GM19043 (cell line): ENCODE measurements around the gene CYP2W1.
"Not testable (repeated sequence)": the region's sequence is repeated elsewhere in the genome, so short reads cannot be mapped to it uniquely, and the experiment has no call there.

Experiments
- ATAC-seq: cut with Tn5 transposase; IDR thresholded peaks from one replicate; pipeline ENCODE4 v1.9.1; 2021; ENCODE audit warnings: low read depth; ENCODE audit not compliant: unreplicated experiment

The CYP2W1 gene

GRCh38 chr7:949021-949934 lies 33.7 kb upstream of the CYP2W1 start:
- no peak for ATAC-seq

DNA sequence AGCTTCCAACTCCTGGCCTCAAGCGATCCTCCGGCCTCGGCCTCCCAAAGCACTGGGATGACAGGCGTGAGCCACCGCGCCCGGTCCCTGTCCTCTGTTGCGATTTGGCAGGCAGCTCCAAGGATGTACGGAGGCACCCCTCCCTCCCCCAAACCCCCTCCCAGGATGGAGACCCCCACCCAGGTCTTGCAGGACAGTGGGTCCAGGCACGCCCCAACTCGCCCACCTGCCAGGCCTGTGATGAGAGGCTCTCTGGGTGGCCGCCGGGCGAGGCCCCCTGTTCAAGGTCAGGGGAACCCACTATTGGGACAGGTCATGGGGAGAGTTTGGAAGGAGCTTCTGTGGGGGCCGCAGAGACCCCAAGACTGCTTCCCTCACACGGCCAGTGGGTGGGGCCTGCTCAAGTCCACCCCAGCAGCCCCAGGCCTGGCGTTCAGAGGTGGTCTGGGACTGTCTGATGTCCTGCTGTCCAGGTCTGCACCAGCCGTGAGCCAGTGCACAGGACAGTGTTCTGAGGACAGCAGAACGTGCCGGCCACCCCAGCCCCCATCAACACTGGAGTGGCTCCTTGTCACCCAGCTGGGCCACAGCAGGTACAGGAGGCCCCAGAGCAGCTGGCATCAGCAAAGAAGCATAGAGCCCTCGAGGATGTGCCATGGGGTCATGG lies 31.0 kb upstream of the CYP2W1 start:
- no peak for ATAC-seq

DNA sequence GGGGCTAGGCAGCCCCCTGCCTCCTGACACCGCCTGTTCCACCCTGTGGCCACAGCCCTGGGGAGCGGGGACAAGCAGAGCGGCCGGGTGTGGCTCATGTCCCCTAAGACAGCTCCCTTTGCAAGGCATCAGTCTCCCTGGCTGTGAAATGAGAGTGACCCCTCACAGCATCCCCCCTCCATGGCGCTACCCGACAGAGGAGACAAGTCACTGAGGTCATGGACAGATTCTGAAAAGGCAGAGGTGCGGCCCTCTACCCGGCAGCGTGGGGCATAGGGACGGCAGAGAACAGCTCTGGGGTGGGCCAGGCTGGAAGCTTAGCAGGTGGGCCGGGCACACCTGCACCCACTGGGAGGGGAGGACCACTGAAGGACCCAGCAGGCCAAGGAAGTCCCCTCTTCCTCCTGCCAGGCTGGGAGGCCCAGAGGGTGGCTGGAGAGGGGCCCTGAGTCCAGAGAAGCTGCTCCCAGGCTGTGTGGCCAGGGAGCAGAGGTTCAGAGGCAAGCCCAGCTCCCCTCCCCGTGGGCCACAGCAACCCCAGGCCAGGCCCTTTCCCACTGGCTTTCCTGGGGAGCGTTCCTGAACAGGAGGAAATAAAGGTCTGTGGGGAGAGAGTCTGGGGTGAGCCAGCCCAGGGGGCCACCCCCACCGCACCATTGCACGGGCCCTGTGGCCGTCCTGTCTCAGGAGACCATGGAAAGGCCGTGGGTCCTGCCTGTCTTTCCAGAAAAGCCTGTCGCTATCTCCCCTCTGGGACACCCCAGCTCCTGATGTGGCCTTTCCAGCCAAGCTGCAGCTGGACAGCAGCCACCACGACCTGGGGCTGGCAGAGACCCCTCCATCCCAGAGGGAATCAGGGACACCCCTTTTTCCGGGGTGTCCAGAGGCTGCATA lies 30.2 kb upstream of the CYP2W1 start:
- ATAC-seq, result no peak

DNA sequence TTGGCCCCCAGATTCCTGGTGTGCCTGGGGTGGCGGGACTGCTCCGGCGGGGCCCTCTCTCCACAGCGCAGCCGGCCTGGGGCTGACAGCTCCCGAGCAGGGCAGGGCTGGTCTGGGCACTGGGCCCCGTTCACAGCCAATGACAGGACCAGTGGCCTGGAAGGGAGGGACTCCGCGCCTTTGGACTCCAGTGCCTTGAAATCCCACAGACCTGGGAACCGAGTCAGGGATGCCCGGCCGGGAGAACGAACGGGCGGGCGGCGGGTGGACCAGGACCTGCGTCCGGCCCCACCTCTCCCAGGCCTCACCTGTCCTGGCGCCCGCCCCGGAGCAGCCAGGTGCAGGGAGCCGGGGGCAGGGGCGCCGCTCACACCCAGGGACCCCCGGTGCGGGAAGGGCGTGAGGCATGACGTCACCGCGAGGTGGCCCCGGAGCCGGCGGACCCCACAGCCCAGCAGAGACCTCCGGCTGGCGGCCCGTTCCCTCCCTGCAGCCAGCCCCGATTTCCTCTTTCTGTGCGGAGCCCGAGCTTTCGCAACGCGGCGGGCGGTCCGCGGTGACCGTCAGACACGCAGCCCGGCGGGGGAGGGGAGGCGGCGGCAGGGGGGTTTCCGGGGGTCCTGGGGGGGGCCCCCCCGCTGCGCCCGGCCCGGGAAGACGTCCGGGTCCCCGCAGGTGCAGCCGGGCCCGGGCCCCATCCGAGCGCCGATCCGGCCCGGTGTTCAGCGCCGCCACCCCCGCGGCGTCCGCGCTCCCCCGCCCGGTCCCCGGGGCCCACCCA lies 29.2 kb upstream of the CYP2W1 start:
- no peak for ATAC-seq

DNA sequence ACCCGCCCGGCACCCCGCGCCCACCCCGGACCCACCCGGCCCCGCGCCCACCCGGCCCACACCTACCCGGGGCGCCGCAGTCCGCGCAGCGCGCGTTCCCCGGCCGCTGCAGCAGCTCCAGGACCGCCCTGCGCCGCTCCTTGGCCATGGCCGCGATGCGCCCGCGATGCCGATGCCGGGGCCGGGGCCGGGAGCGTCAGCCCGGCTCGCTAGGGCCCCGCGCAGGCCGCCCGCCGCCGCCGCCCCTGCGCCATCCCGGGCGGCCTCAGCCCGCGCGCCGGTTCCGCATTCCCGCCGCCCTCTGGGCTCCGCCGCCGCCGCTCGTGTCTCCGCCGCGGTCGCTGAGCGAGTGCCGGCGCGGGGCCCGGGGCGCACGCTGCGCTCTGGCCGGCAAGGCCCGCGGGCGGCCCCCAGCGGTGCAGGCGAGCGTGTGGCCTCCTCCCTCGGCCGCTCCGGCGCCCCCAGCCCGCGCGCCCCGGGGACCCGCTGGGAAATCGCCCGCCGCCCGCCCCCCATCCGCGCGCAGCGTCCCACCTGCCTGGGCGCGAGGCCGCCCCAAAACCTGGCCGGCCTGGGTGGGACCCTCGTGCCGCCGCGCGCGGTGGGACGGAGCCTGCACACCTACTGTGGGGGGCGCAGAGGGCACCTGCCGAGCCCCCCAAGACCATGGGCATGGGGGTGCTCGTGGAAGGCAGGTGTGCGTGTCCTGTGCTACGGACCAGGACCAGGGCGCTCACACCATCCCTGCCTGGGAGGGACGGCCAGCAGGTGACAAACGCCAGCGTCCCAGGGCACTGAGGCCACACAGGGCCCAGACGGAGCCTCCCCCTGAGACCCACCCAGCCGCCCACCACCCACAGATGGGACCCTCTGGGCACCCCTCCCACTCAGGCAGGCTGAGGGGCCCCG lies 28.4 kb upstream of the CYP2W1 start, which contains the start of gene ADAP1:
ADAP1 (minus strand) TSS at position 351 of the 909 bp plus-strand sequence; CDS start at position 148, 203 bp downstream.
- ATAC-seq, result no peak

DNA sequence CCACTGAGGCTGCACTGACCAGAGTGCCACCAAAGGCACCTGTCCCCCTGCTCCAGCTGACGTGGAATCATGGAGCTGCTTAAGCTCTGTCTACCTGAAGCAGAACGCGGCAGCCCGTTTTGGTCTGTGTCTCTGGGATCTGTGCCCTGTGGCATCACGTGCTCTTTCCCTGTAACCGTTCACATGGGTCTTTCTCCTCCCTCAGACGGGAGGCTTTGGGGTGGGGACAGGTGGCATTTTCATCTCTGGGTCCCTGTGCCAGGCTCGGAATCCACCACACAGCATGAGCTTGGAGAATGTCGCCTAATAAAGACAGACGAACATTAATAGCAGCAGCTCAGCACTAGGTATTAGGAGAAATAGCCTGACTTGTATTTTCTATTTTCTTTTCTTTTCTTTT lies 26.9 kb upstream of the CYP2W1 start:
- no peak for ATAC-seq

- ATAC-seq, result no peak
Observed at GRCh38 chr7:957418-958220, 25.4 kb upstream of the CYP2W1 start.

DNA sequence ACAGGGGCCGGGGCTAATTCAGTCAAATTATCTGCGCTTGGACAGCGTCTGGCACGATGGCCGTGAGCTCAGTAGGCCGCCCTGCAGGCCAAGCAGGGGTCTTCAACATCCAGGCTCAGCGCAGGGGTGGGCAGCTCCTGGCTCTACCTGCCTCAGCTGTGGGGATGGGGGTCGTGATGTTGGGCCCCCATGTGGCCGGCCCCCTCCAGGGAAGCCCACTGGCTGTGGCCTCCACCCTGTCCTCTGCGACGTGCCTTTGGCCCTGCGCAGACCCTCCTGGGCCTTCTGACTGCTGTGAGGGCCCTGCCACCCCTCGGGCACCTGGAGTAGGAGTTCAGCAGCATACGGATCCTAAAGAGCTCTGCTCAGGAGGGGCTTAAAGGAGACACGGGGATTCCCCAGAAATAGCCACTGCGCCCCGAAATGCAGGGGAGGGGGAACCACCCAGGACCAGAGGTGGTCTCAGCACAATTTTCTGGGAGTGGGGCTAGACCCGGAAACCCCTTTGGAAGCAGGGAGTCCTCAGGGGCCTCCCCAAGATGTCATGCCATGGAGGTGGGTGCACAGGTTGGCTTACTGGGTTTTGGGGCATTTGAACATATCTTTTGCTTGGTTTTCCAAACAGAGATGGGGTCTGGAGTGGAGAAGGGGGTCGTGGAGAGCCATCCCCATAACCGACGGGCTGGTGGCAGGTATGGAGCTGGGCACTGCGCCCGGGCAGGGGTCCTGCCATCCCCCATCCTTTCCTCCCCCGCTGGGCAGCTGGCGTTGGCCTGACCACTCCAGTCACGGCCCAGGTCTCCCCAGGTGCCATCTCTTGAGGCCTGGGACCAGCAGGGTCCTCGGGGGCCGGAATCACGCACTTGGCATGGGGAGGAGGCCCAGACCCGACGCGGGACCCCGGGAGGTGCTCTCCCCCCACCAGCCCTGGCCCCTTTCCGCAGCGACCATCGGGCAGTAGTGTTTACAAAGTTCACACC lies 24.5 kb upstream of the CYP2W1 start:
- ATAC-seq, result no peak

GRCh38 chr7:959271-959670 lies 23.7 kb upstream of the CYP2W1 start:
- ATAC-seq, result no peak

DNA sequence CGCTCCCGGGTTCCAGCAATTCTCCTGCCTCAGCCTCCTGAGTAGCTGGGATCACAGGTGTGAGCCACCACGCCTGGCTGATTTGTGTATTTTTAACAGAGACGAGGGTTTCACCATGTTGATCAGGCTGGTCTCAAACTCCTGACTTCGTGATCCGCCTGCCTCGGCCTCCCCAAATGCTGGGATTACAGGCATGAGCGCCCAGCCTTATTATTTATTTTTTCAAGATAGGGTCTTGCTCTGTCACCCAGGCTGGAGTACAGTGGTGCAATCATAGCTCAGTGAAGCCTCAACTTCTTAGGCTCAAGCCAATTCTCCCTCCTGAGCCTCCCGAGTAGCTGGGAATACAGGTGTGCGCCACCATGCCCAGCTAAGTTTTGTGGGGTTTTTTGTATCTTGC lies 23.2 kb upstream of the CYP2W1 start:
- ATAC-seq, result not testable (repeated sequence)

GRCh38 chr7:960269-960871 lies 22.6 kb upstream of the CYP2W1 start:
- ATAC-seq, result no peak

GRCh38 chr7:960972-961371 lies 22.0 kb upstream of the CYP2W1 start:
- ATAC-seq, result not testable (repeated sequence)

DNA sequence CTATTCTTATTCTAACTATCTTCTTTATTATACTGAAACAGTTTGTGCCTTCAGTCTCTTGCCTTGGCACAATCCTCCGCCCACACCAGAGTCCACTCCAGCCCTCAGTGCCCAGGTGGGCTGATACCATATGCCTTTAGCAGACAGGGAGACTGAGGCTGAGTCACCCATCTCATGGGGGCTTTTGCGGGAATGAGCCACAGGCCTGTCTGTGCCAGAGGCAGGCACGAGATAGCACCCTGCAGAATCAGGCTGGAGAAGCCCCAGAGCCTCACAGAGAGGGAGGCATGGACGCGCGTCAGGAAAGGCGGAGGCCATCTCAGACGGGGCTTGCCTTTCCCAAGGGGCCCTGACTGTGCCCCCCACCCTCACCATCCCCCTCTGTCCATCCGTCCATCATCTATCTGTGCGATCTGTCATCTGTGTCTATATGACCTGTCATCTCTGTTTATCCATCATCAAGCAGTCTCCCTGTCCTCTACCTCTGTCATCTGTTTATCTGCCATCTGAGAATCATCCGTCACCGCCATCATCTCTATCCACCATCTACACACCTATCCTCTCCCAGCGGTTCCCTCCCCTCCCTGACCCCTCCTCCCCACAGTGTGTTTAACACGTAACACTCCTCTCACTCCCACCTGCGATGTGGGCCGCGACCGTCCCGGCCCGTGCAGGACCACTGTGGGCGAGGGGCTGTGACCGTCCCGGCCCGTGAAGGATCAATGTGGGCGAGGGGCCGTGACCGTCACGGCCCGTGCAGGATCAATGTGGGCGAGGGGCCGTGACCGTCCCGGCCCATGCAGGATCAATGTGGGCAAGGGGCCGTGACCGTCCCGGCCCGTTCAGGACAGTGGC lies 21.2 kb upstream of the CYP2W1 start:
- ATAC-seq, result no peak

DNA sequence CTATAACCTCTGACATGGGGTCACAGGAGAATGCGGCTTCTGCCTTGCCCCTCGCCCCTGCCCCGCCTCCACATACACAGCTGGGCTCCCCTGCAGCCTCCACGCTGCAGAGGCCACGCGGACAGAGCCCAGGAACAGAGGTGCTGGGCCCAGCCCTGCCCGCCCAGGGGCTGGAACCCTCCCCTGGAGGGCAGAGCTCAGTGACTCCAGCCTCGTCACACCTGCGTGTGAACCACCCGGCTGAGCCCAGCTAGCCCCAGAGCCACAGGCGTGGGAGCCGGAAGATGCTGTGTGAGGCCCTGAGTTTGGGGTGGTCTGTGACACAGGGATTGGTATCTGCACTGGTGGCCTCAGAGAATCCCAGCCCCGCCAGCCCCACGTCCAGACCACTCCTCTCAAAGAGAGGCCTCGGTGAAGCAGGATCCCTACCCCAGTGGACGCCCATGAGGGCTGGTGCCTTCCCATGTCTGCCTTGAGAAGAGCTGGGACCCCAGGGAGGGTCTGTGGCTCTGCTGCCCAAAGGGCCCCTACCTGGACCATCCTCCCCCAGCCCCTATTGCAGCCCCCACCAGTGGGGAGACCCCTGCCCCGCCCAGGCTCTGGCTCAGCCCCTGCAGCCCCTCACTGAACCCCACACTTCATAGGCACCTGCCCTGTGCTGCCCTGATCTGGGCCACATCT lies 20.4 kb upstream of the CYP2W1 start:
- ATAC-seq, result no peak
